SU-DHL-6 (cell line): ENCODE data around the gene SEPHS2.

ENCODE experiments used
- CTCF ChIP-seq: fragments of 200-600 bp; sonication (generic); IDR thresholded peaks from one replicate; pipeline ENCODE4 v1.5.1; 2017; ENCODE audit warnings: antibody characterized with exemption, mild to moderate bottlenecking, low read length, moderate library complexity; ENCODE audit not compliant: insufficient read depth, poor library complexity, severe bottlenecking
- EZH2phosphoT487 ChIP-seq: fragments of 200-600 bp; sonication (generic), shearing (Covaris generic); conservative IDR thresholded peaks from 2 replicates; pipeline ENCODE4 v1.6.1; 2018; ENCODE audit warnings: mild to moderate bottlenecking, antibody characterized with exemption, low read length, moderate library complexity, mixed read lengths

- no peak for TF ChIP-seq CTCF
- no peak for TF ChIP-seq EZH2phosphoT487
These were observed 45.6 kb upstream of the SEPHS2 start for GRCh38 chr16:30491229-30491628.
